Measurements from ENCODE around the gene CDH13. TPM values are rescaled to one million over a fixed set of nuclear protein-coding genes. Genes with fewer than 3 reads are reported as not detected.

The CDH13 gene
- total and polyA plus RNA-seq, 2 of the 8 experiments (the other 6 are each of a cell fraction or from before 2014, with no cell fraction given) = 2.3 to 2.4 TPM

- TF ChIP-seq CHD7 (IDR thresholded peaks at IDR 0.05; ENCODE audit: insufficient replicate concordance, low read length) = no peak
- TF ChIP-seq RBBP5 (IDR thresholded peaks at IDR 0.05; ENCODE audit: borderline replicate concordance, low read depth, low read length) = no peak
- TF ChIP-seq TAF7 (optimal IDR thresholded peaks at IDR 0.05; ENCODE audit: borderline replicate concordance, low read depth, low read length) = no peak
Observed at GRCh38 chr16:82878466-82878865, 251.7 kb downstream of the CDH13 start (continued).
